DOHH2 (cell line): ENCODE results near the gene USP34.

Experiments used
- H3F3A ChIP-seq: fragments of 200-600 bp; sonication (generic), shearing (Covaris generic); 2 replicates; pipeline ENCODE4 v1.6.0; 2016; ENCODE audit warnings: antibody characterized with exemption, mild to moderate bottlenecking; ENCODE audit not compliant: control insufficient read depth, insufficient read depth
- H3K27ac ChIP-seq: fragments of 200-600 bp; sonication (generic); 2 replicates; pipeline ENCODE4 v1.5.1; 2014; ENCODE audit warnings: low read depth, mild to moderate bottlenecking, low read length, moderate library complexity
- H3K27me3 ChIP-seq: fragments of 200-600 bp; sonication (generic); 2 replicates; pipeline ENCODE4 v1.6.1; 2014; ENCODE audit warnings: mild to moderate bottlenecking, low read length, mixed read lengths; ENCODE audit not compliant: control insufficient read depth
- H3K36me3 ChIP-seq: fragments of 200-600 bp; sonication (generic); 2 replicates; pipeline ENCODE4 v1.6.1; 2014; ENCODE audit warnings: mild to moderate bottlenecking, low read length, moderate library complexity, mixed read lengths; ENCODE audit not compliant: control insufficient read depth
- H3K4me1 ChIP-seq: fragments of 200-600 bp; sonication (generic); 2 replicates; pipeline ENCODE4 v1.6.1; 2014; ENCODE audit warnings: mild to moderate bottlenecking, low read length, mixed read lengths; ENCODE audit not compliant: control insufficient read depth
- H3K4me2 ChIP-seq: fragments of 200-600 bp; sonication (generic); 2 replicates; pipeline ENCODE4 v1.6.0; 2014; ENCODE audit warnings: mild to moderate bottlenecking, low read length, moderate library complexity
- H3K4me3 ChIP-seq: fragments of 200-600 bp; sonication (generic); 2 replicates; pipeline ENCODE4 v1.5.1; 2014; ENCODE audit warnings: mild to moderate bottlenecking, low read length, mixed read lengths
- H3K79me2 ChIP-seq: fragments of 200-600 bp; sonication (generic); 2 replicates; pipeline ENCODE4 v1.6.1; 2014; ENCODE audit warnings: mild to moderate bottlenecking, low read length, mixed read lengths; ENCODE audit not compliant: control insufficient read depth
- H3K9me2 ChIP-seq: fragments of 200-600 bp; sonication (generic); replicated peaks from 2 replicates; pipeline ENCODE4 v1.6.1; 2014; ENCODE audit warnings: mild to moderate bottlenecking, low read length, mixed read lengths; ENCODE audit not compliant: control insufficient read depth
- H3K9me3 ChIP-seq: fragments of 200-600 bp; sonication (generic); 2 replicates; pipeline ENCODE4 v1.6.1; 2014; ENCODE audit warnings: antibody characterized with exemption, low read length, mixed read lengths; ENCODE audit not compliant: control insufficient read depth, insufficient read depth
- H4K20me1 ChIP-seq: fragments of 200-600 bp; sonication (generic); 2 replicates; pipeline ENCODE4 v1.6.0; 2014; ENCODE audit warnings: low read depth, mild to moderate bottlenecking, antibody characterized with exemption, low read length, moderate library complexity; ENCODE audit not compliant: control insufficient read depth, insufficient read depth
- EZH2phosphoT487 ChIP-seq: fragments of 200-600 bp; sonication (generic); IDR thresholded peaks from 2 replicates; pipeline ENCODE4 v1.6.1; 2017; ENCODE audit warnings: borderline replicate concordance, mild to moderate bottlenecking, antibody characterized with exemption, low read length, moderate library complexity, mixed read lengths
- TF ChIP-seq, protein P1 (sequence below): fragments of 200-600 bp; sonication (generic); IDR thresholded peaks from one replicate; pipeline ENCODE4 v1.5.1; 2014; ENCODE audit warnings: antibody characterized with exemption, mild to moderate bottlenecking, low read depth, low read length; ENCODE audit not compliant: poor library complexity, severe bottlenecking

USP34 gene

GRCh38 chr2:61175036-61175435 is 295.9 kb downstream of the USP34 start:
- Histone ChIP-seq H3F3A (peaks cover 4% of the 10 kb centered on the region; the same call in 1 of the 2 replicates), H3K36me3 (peaks cover 16% of the 10 kb centered on the region), H3K4me2 (no peak overlapping the region), H3K4me1 (peaks cover 28% of the 10 kb centered on the region), H3K27me3 (no peaks in the 10 kb centered on the region), H4K20me1 (no peaks in the 10 kb centered on the region), H3K4me3 (no peak overlapping the region), H3K27ac (no peak overlapping the region), H3K9me3 (no peaks in the 10 kb centered on the region), H3K9me2 (no peaks in the 10 kb centered on the region), H3K79me2 (peaks cover 27% of the 10 kb centered on the region)
- no peak for TF ChIP-seq EZH2phosphoT487
- TF ChIP-seq, protein P1, sequence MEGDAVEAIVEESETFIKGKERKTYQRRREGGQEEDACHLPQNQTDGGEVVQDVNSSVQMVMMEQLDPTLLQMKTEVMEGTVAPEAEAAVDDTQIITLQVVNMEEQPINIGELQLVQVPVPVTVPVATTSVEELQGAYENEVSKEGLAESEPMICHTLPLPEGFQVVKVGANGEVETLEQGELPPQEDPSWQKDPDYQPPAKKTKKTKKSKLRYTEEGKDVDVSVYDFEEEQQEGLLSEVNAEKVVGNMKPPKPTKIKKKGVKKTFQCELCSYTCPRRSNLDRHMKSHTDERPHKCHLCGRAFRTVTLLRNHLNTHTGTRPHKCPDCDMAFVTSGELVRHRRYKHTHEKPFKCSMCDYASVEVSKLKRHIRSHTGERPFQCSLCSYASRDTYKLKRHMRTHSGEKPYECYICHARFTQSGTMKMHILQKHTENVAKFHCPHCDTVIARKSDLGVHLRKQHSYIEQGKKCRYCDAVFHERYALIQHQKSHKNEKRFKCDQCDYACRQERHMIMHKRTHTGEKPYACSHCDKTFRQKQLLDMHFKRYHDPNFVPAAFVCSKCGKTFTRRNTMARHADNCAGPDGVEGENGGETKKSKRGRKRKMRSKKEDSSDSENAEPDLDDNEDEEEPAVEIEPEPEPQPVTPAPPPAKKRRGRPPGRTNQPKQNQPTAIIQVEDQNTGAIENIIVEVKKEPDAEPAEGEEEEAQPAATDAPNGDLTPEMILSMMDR = no peak

- Histone ChIP-seq H3K27ac (no peak overlapping the region), H3K9me3 (no peaks in the 10 kb centered on the region), H3F3A (peaks cover 4% of the 10 kb centered on the region; the same call in 1 of the 2 replicates), H3K4me1 (peaks cover 9% of the 10 kb centered on the region), H3K4me3 (no peak overlapping the region), H3K36me3 (peaks cover 2% of the 10 kb centered on the region; the same call in 1 of the 2 replicates), H3K4me2 (no peak overlapping the region), H4K20me1 (no peaks in the 10 kb centered on the region), H3K9me2 (no peaks in the 10 kb centered on the region), H3K27me3 (no peaks in the 10 kb centered on the region), H3K79me2 (peaks cover 8% of the 10 kb centered on the region)
- TF ChIP-seq, protein P1 = no peak
- no peak for TF ChIP-seq EZH2phosphoT487
These were observed 297.8 kb downstream of the USP34 start for GRCh38 chr2:61173116-61173515.

GRCh38 chr2:61172671-61173070 is 298.2 kb downstream of the USP34 start:
- Histone ChIP-seq H3K4me2 (no peak overlapping the region), H3K27ac (no peak overlapping the region), H4K20me1 (no peaks in the 10 kb centered on the region), H3K9me2 (no peaks in the 10 kb centered on the region), H3K36me3 (peaks cover 2% of the 10 kb centered on the region; the same call in 1 of the 2 replicates), H3K9me3 (no peaks in the 10 kb centered on the region), H3F3A (peaks cover 4% of the 10 kb centered on the region; the same call in 1 of the 2 replicates), H3K4me1 (peaks cover 8% of the 10 kb centered on the region), H3K4me3 (no peak overlapping the region), H3K79me2 (peaks cover 4% of the 10 kb centered on the region), H3K27me3 (no peaks in the 10 kb centered on the region)
- TF ChIP-seq, protein P1 = no peak
- TF ChIP-seq EZH2phosphoT487 = no peak
